RWPE2 (cell line): ENCODE results near the gene GALNT7.

ENCODE experiments used
- ATAC-seq: fragments of 200-7000 bp; cut with Tn5 transposase; 3 replicates; pipeline ENCODE4 v1.9.1; 2021; ENCODE audit warnings: low read depth
- DNase-seq: peaks from one replicate; pipeline ENCODE4 v3.0.0-alpha.2; 2020; ENCODE audit warnings: low spot score
- H3K27ac ChIP-seq: fragments of 450-650 bp; 2 replicates; pipeline ENCODE4 v1.5.1; 2017; ENCODE audit warnings: mild to moderate bottlenecking; ENCODE audit not compliant: poor library complexity, severe bottlenecking
- H3K27me3 ChIP-seq: fragments of 250-450 bp; sonication (Bioruptor Pico); 2 replicates; pipeline ENCODE4 v1.5.1; 2021; ENCODE audit warnings: mild to moderate bottlenecking, moderate library complexity; ENCODE audit not compliant: insufficient read depth, poor library complexity, severe bottlenecking
- H3K36me3 ChIP-seq: fragments of 250-450 bp; sonication (Bioruptor Pico); 2 replicates; pipeline ENCODE4 v1.5.1; 2020; ENCODE audit warnings: low read depth, mild to moderate bottlenecking, moderate library complexity
- H3K4me1 ChIP-seq: fragments of 250-450 bp; sonication (Bioruptor Pico); 2 replicates; pipeline ENCODE4 v1.5.1; 2021; ENCODE audit warnings: mild to moderate bottlenecking, moderate library complexity; ENCODE audit not compliant: insufficient read depth, poor library complexity, severe bottlenecking
- H3K4me3 ChIP-seq: fragments of 250-450 bp; sonication (Bioruptor Pico); 2 replicates; pipeline ENCODE4 v1.5.1; 2021; ENCODE audit warnings: mild to moderate bottlenecking, moderate library complexity; ENCODE audit not compliant: severe bottlenecking
- H3K9me3 ChIP-seq: fragments of 250-450 bp; sonication (Bioruptor Pico); 2 replicates; pipeline ENCODE4 v1.5.1; 2021; ENCODE audit warnings: mild to moderate bottlenecking, moderate library complexity; ENCODE audit not compliant: severe bottlenecking
- CTCF ChIP-seq: fragments of 450-650 bp; IDR thresholded peaks from one replicate; pipeline ENCODE4 v1.5.1; 2017; ENCODE audit warnings: mild to moderate bottlenecking, moderate library complexity; ENCODE audit not compliant: poor library complexity, severe bottlenecking

Gene GALNT7

GRCh38 chr4:173134426-173134825, 34.2 kb upstream of the GALNT7 start:
- H3K9me3 ChIP-seq: no peaks in the 10 kb centered on the region
- DNase-seq: no peak
- H3K36me3 ChIP-seq: no peaks in the 10 kb centered on the region
- ATAC-seq: no peak
- H3K4me1 ChIP-seq: no peaks in the 10 kb centered on the region
- no peak overlapping the region for H3K27ac ChIP-seq
- no peak overlapping the region for H3K4me3 ChIP-seq
- no peak for TF ChIP-seq CTCF
- no peaks in the 10 kb centered on the region for H3K27me3 ChIP-seq

- no peak overlapping the region for H3K4me3 ChIP-seq
- no peaks in the 10 kb centered on the region for H3K4me1 ChIP-seq
- no peak overlapping the region for H3K27ac ChIP-seq
- DNase-seq (no peak), ATAC-seq (no peak)
- H3K9me3 ChIP-seq: no peaks in the 10 kb centered on the region
- no peaks in the 10 kb centered on the region for H3K36me3 ChIP-seq
- no peaks in the 10 kb centered on the region for H3K27me3 ChIP-seq
- no peak for TF ChIP-seq CTCF
Measured at GRCh38 chr4:173135241-173135847, 33.3 kb upstream of the GALNT7 start.

- ATAC-seq (no peak), DNase-seq (no peak)
- H3K9me3 ChIP-seq: no peaks in the 10 kb centered on the region
- no peak for TF ChIP-seq CTCF
- H3K36me3 ChIP-seq: no peaks in the 10 kb centered on the region
- no peak overlapping the region for H3K4me3 ChIP-seq
- no peaks in the 10 kb centered on the region for H3K27me3 ChIP-seq
- no peaks in the 10 kb centered on the region for H3K4me1 ChIP-seq
- no peak overlapping the region for H3K27ac ChIP-seq
Measured at GRCh38 chr4:173138624-173139023, 30.0 kb upstream of the GALNT7 start.

- no peak for TF ChIP-seq CTCF
- Histone ChIP-seq H3K4me1 (no peaks in the 10 kb centered on the region), H3K27ac (no peak overlapping the region), H3K4me3 (no peak overlapping the region), H3K9me3 (no peaks in the 10 kb centered on the region), H3K27me3 (no peaks in the 10 kb centered on the region), H3K36me3 (no peaks in the 10 kb centered on the region)
- no peak for ATAC-seq
- no peak for DNase-seq
Measured at GRCh38 chr4:173139561-173139960, 29.1 kb upstream of the GALNT7 start.

- H3K27ac ChIP-seq: no peak overlapping the region
- ATAC-seq (no peak), DNase-seq (no peak)
- H3K9me3 ChIP-seq: no peaks in the 10 kb centered on the region
- no peak for TF ChIP-seq CTCF
- no peaks in the 10 kb centered on the region for H3K4me1 ChIP-seq
- no peak overlapping the region for H3K4me3 ChIP-seq
- H3K36me3 ChIP-seq: no peaks in the 10 kb centered on the region
- H3K27me3 ChIP-seq: no peaks in the 10 kb centered on the region
Measured at GRCh38 chr4:173145131-173145530, 23.5 kb upstream of the GALNT7 start.
